Smooth muscle cell (in vitro differentiated cells): ENCODE measurements around the gene NKAP. TPM values are rescaled to one million over a fixed set of nuclear protein-coding genes. Genes with fewer than 3 reads are reported as not detected.

ENCODE experiments used
- DNase-seq: peaks from one replicate; lab custom pipeline; 2025; ENCODE audit not compliant: unreplicated experiment; lab: John Stamatoyannopoulos, UW
- H2AFZ ChIP-seq: fragments of 200-600 bp; sonication (generic); 2 replicates; pipeline ENCODE4 v1.6.0; 2016; ENCODE audit warnings: antibody characterized with exemption, low read depth, mild to moderate bottlenecking
- H3F3A ChIP-seq: fragments of 200-600 bp; sonication (generic); 2 replicates; pipeline ENCODE4 v1.6.0; 2017; ENCODE audit warnings: antibody characterized with exemption, low read depth
- H3K27ac ChIP-seq: fragments of 200-600 bp; sonication (generic); 2 replicates; pipeline ENCODE4 v1.5.1; 2016; ENCODE audit warnings: low read depth, mild to moderate bottlenecking
- H3K27me3 ChIP-seq: fragments of 200-600 bp; sonication (generic); 2 replicates; pipeline ENCODE4 v1.6.1; 2016; ENCODE audit warnings: low read depth, mild to moderate bottlenecking
- H3K36me3 ChIP-seq: fragments of 200-600 bp; sonication (generic); 2 replicates; pipeline ENCODE4 v1.5.1; 2016; ENCODE audit warnings: low read depth
- H3K4me1 ChIP-seq: fragments of 200-600 bp; sonication (generic); 2 replicates; pipeline ENCODE4 v1.5.1; 2016; ENCODE audit warnings: low read depth
- H3K4me2 ChIP-seq: fragments of 200-600 bp; sonication (generic); 2 replicates; pipeline ENCODE4 v1.6.0; 2016; ENCODE audit warnings: mild to moderate bottlenecking
- H3K4me3 ChIP-seq: fragments of 200-600 bp; sonication (generic); 2 replicates; pipeline ENCODE4 v1.5.1; 2016; ENCODE audit warnings: mild to moderate bottlenecking
- H3K79me2 ChIP-seq: fragments of 200-600 bp; sonication (generic); 2 replicates; pipeline ENCODE4 v1.6.0; 2016; ENCODE audit warnings: low read depth, mild to moderate bottlenecking
- H3K9ac ChIP-seq: fragments of 200-600 bp; sonication (generic); 2 replicates; pipeline ENCODE4 v1.6.0; 2016; ENCODE audit warnings: low read depth
- H3K9me3 ChIP-seq: fragments of 200-600 bp; sonication (generic); replicated peaks from 2 replicates; pipeline ENCODE4 v1.5.1; 2016; ENCODE audit warnings: low read depth
- H4K20me1 ChIP-seq: fragments of 200-600 bp; sonication (generic); 2 replicates; pipeline ENCODE4 v1.6.0; 2016; ENCODE audit warnings: low read depth
- WGBS: methylation state at CpG from one replicate; pipeline ENCODE4 v1.1.7; 2016; ENCODE audit warnings: low lambda C conversion rate; 5-methylcytosine and 5-hydroxymethylcytosine counted together
- polyA plus RNA-seq: library from polyadenylated mRNA; unstranded; fragments of >200 nt; fragmentation: Nextera tagmentation; extraction: Ambion mirVana; gene quantifications from 2 replicates; pipeline ENCODE4 v1.2.1, GENCODE V29; 2016
- total RNA-seq: library from RNA; depleted of rRNA; stranded (reverse); fragments of >200 nt; gene quantifications from 2 replicates; pipeline ENCODE4 v1.2.3, GENCODE V29; 2014
- TF ChIP-seq, protein P1 (sequence below): fragments of 200-600 bp; sonication (generic); IDR thresholded peaks from 2 replicates; pipeline ENCODE4 v1.5.1; 2017; ENCODE audit warnings: borderline replicate concordance, mild to moderate bottlenecking, antibody characterized with exemption; ENCODE audit not compliant: insufficient read depth, poor library complexity, severe bottlenecking

The NKAP gene
- total and polyA plus RNA-seq, 2 experiments from 2014 or later = 6.4 to 7.3 TPM

DNA sequence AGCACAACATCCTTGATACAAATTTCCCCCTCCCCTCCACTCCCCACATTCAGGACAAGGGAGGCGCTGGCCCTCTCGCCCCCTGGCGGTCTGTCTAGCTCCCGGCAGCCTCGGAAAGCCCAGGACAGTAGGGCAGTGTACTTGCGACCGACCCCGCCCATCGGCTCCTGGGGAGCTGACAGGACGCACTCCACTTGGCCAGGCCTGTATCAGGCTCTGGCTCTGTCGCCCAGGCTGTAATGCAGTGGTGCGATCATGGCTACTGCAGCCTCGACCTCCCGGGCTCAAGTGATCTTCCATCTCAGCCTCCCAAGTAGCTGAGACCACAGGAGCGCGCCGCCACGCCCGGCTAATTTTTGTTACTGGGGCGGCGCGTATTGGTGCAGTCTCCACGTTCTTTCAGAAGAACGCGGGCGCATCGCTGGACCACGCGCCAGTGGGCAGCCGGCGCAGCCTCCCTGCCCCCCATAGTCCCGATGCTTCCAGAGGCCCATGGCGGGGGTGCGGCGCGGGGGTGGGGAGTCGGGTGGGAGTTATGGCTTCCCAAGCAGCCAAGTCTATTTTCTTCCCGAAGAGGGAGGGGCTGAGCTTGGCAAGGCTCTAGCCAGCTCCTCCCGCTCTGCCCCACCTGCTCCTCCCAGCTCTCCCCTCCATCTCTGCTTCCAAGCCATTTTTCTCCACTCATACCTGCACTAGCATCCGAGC lies 55.7 kb downstream of the NKAP start:
- H3K36me3 ChIP-seq = no peaks in the 10 kb centered on the region
- no peaks in the 10 kb centered on the region for H3K4me1 ChIP-seq
- TF ChIP-seq, protein P1, sequence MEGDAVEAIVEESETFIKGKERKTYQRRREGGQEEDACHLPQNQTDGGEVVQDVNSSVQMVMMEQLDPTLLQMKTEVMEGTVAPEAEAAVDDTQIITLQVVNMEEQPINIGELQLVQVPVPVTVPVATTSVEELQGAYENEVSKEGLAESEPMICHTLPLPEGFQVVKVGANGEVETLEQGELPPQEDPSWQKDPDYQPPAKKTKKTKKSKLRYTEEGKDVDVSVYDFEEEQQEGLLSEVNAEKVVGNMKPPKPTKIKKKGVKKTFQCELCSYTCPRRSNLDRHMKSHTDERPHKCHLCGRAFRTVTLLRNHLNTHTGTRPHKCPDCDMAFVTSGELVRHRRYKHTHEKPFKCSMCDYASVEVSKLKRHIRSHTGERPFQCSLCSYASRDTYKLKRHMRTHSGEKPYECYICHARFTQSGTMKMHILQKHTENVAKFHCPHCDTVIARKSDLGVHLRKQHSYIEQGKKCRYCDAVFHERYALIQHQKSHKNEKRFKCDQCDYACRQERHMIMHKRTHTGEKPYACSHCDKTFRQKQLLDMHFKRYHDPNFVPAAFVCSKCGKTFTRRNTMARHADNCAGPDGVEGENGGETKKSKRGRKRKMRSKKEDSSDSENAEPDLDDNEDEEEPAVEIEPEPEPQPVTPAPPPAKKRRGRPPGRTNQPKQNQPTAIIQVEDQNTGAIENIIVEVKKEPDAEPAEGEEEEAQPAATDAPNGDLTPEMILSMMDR = peak; percentile 49
- no peaks in the 10 kb centered on the region for H3K9me3 ChIP-seq
- DNase-seq = peak; percentile 7
- no peaks in the 10 kb centered on the region for H3K27me3 ChIP-seq
- H3K79me2 ChIP-seq = no peaks in the 10 kb centered on the region
- peak overlapping the region; percentile 52 for H3K4me3 ChIP-seq
- H4K20me1 ChIP-seq = no peaks in the 10 kb centered on the region
- WGBS = 58% methylated on average over 37 of the region's 40 CpGs
- no peak overlapping the region for H3K9ac ChIP-seq
- no peak overlapping the region for H3K27ac ChIP-seq
- no peaks in the 10 kb centered on the region for H3F3A ChIP-seq
- H2AFZ ChIP-seq = peak overlapping the region; percentile 86
- H3K4me2 ChIP-seq = peak overlapping the region; percentile 83

DNA sequence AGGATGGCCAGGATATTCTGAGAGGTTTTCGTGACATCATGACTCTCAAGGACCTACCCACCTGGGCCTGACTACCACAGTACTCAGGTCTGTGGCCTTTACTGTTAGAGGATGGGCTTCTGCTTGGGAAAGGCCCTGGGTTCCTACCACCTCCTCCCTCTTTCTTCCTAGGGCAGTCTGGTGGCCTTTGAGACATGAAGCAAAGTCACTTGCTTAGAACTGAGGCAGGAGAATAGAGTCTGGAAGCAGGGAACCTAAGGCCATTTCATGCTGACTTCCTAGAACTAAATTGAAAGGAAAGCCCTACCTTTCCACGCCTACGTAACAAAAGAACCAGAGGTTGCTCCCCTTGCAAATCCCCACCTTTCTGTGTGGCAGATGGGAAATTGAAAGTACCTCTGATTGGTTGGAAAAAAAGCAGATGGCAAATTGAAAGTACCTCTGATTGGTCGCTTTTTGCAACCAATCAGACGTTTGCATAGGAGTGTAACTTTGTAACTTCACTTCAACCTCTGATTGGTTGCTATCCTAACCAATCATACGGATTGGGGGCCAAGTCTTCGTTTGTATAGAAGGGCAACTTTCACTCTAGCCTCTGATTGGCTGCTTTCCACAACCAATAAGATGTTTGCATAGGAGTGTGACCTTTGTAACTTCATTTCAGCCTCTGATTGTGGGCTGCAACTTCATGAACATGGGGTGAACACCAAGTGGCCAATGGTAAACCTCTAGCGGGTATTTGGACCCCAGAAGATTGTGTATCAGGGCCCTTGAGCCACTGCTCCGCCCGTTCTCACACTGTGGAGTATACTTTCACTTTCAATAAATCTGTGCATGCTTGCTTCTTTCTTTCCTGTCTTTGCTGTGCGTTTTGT lies 57.8 kb downstream of the NKAP start:
- Histone ChIP-seq H3K9ac (no peak overlapping the region), H3F3A (no peaks in the 10 kb centered on the region), H3K9me3 (no peaks in the 10 kb centered on the region), H3K4me1 (no peaks in the 10 kb centered on the region), H3K79me2 (no peaks in the 10 kb centered on the region), H3K27ac (no peak overlapping the region), H2AFZ (no peak overlapping the region), H3K36me3 (no peaks in the 10 kb centered on the region), H3K27me3 (no peaks in the 10 kb centered on the region), H3K4me3 (no peak overlapping the region), H4K20me1 (no peaks in the 10 kb centered on the region), H3K4me2 (no peak overlapping the region)
- WGBS = 77% methylated on average over 11 of the region's 11 CpGs
- DNase-seq = no peak
- TF ChIP-seq, protein P1 = no peak

DNA sequence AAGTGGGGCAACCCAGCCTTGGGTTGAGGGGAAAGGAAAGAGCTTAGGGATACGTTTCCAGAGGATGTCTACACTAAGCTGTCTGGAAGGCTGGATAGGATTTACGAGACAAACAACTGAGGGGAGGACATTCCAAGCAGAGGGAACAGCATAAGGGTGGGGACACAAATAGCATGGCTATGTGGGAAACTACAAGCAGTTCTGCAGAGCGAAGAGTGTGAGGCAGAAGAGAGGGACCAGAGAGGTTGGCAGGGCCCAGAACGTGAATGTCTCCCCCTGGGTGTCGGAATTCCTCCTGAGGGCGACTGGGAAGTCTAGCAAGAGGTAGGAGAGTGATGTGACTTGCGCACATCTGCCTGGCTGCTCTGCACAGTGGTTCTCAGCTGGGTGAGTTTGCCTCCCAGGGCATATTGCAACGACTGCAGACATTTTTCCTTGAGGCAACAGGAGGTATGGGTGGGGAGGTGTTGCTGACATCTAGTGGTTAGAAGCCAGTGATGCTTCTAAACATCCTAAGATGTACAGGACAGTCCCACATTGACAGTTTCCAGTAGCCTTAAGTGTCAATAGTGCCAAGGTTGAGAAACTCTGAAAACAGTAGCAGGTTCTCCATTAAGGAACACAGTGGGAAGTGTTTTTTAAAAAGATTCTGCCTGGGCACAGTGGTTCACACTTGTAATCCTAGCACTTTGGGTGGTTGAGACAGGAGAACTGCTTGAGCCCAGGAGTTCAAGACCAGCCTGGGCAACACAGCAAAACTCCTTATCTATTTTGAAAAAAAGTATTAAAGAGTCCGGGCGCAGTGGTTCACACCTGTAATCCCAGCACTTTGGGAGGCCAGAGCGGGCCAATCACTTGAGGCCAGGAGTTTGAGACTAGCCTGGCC lies 62.8 kb downstream of the NKAP start:
- no peaks in the 10 kb centered on the region for H3K27me3 ChIP-seq
- H3K9ac ChIP-seq = no peak overlapping the region
- no peaks in the 10 kb centered on the region for H4K20me1 ChIP-seq
- H3K79me2 ChIP-seq = no peaks in the 10 kb centered on the region
- no peak for DNase-seq
- no peak overlapping the region for H2AFZ ChIP-seq
- no peaks in the 10 kb centered on the region for H3K9me3 ChIP-seq
- H3F3A ChIP-seq = no peaks in the 10 kb centered on the region
- H3K4me2 ChIP-seq = no peak overlapping the region
- no peak overlapping the region for H3K27ac ChIP-seq
- no peak overlapping the region for H3K4me3 ChIP-seq
- H3K36me3 ChIP-seq = no peaks in the 10 kb centered on the region
- H3K4me1 ChIP-seq = no peaks in the 10 kb centered on the region
- TF ChIP-seq, protein P1 = peak; percentile 43
- WGBS = 57% methylated on average over 11 of the region's 11 CpGs
